ENCODE measurements around the gene STRN3.

DNA sequence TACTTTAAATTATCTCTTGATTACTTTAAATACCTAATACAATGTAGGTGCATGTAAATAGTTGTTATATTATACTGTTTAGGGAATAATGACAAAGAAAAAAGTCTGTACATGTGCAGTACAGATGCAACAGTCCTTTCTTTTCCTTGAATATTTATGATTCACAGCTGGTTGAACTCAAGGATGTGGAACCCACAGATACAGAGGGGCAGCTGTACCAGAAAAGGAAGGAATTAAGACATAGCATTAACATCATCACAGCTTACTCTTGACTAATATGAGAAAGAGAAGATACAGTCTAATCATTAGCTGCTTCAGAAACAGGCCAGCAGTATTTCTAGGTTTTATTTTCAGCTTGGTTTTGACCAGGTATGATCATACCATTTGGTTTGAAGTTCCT, 35.4 kb downstream of the STRN3 start:
- TF ChIP-seq POLR2A (IDR thresholded peaks at IDR 0.05; ENCODE audit: low read depth, low read length) (no peak), TAF1 (IDR thresholded peaks at IDR 0.05; ENCODE audit: borderline replicate concordance, low read depth, low read length) (no peak), POLR2AphosphoS5 (IDR thresholded peaks at IDR 0.05; ENCODE audit: low read depth, low read length) (no peak)
